Activated CD8-positive, alpha-beta memory T cell treated with anti-CD3 and anti-CD28 coated beads, Interleukin-2, amount 50 U/mL, for 1 hour (primary cell): ENCODE measurements around the gene TMEM163.
"Not testable (repeated sequence)": the region's sequence is repeated elsewhere in the genome, so short reads cannot be mapped to it uniquely, and the experiment has no call there.

ENCODE experiments used
- DNase-seq: peaks from one replicate; pipeline ENCODE4 v3.0.0-alpha.2; 2020; ENCODE audit errors: extremely low read depth

Gene TMEM163

DNA sequence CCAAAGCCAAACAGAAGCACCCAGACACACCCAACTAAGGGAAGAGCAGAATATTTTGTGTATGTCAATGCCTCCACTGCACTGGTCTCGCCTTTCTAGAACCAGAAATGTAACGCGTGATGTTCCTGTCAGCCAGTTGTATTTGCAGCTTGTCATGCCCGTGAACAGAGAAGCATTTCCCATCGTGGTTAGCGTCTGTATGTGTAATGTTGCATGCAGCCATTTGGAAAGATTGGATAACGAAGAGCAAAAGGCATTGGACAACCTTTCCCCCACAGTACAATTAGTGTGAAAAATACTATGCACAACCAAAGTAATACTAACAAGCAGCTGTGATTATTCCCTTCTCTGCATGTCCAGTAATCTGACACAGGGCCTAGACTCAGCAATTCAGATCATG is 140.5 kb downstream of the TMEM163 start:
- no peak for DNase-seq

GRCh38 chr2:134576478-134576877 is 142.3 kb downstream of the TMEM163 start:
- DNase-seq, result no peak

DNA sequence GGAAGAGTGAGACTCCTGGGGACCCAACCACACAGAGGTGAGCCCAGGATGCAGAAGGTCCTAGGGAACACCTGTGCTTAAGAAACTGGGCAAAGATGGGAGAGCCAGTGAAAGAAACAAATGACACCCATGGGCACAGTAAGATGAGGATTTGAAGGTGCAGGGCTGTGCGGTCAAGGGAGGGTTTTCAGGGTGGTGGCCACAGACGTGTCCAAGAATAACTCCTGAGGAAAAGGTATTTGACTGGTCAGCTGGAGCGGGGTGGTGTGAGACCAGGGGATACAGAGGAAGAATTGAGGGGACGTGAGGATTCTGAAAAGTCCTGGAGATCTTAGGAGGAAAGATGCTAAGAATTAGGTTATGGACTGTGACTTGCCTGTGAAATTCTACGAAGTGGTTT is 142.9 kb downstream of the TMEM163 start:
- no peak for DNase-seq

GRCh38 chr2:134574611-134575330 is 144.0 kb downstream of the TMEM163 start:
- DNase-seq, result no peak

- DNase-seq, result no peak
Observed at GRCh38 chr2:134573724-134574123, 145.1 kb downstream of the TMEM163 start.

- no peak for DNase-seq
Observed at GRCh38 chr2:134573085-134573370, 145.8 kb downstream of the TMEM163 start.

- DNase-seq, result no peak
Observed at GRCh38 chr2:134572314-134573084, 146.3 kb downstream of the TMEM163 start.

DNA sequence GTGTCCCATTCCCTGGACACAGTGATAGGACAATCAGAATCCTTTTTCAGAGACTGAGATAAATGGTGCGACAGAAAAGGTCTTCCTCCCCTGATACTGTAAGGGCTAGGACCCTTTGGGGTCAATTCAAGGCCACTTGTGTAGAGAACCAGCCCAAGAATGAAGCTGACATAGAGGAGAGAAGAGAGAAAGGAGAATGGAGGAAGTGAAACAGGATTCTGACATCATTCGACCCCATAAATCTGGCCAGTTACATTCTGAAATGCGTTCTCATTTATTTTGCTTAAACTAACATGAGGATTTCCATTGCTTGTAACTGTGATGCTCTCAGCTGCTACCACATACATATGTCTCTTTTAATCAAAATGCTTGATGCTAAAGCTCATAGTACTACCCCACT is 148.1 kb downstream of the TMEM163 start:
- no peak for DNase-seq

GRCh38 chr2:134568413-134568812 is 150.4 kb downstream of the TMEM163 start:
- DNase-seq, result no peak

DNA sequence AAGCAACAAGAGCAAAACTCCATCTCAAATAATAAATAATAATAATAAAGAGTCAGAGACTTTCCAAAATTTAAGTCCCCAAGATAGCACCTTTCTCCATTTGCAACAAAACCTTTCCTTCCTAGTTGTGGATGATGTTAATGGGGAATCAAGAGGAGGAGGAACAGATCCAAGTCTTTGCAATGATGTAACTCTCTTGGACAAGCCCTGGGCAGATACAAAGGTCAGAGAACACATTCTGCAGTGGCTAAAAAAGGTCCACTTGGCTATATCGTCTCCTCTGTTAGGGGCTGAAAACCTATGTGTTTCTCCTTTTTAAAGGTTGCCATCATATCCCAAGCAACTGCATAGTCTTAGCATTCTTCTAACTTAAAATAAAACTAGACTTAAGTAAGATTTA is 151.1 kb downstream of the TMEM163 start:
- DNase-seq, result no peak

DNA sequence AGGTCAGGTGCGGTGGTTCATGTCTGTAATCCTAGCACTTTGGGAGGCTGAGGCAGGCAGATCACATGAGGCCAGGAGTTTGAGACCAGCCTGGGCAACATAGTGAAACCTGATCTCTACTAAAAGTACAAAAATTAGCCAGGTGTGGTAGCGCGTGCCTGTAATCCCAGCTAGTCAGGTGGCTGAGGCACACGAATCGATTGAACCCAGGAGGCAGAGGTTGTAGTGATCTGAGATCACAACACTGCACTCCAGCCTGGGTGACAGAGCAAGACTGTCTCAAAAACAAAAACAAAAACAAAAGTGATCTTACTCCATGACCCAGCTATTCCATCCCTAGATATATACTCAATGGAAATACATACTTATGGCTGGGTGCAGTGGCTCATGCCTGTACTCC is 153.8 kb downstream of the TMEM163 start:
- not testable (repeated sequence) for DNase-seq

DNA sequence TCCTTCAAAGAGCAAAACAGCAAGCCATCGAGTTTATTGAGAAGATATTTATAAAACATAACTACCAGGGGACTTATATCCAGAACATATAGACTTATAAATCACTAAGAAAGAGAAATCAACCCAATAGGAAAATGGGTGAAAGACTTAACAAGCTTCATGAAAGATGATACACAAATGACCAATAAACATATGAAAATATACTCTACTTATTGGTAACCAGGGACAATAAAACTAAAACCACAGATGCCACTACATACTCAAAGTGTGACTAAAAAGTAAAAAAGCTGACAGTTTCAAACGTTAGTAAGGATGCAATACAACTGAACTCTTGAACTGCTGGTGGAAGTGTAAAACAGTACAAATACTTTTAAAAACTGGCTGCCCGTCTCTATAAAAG is 154.3 kb downstream of the TMEM163 start:
- DNase-seq, result no peak

GRCh38 chr2:134558208-134558830 is 160.5 kb downstream of the TMEM163 start:
- DNase-seq, result no peak

DNA sequence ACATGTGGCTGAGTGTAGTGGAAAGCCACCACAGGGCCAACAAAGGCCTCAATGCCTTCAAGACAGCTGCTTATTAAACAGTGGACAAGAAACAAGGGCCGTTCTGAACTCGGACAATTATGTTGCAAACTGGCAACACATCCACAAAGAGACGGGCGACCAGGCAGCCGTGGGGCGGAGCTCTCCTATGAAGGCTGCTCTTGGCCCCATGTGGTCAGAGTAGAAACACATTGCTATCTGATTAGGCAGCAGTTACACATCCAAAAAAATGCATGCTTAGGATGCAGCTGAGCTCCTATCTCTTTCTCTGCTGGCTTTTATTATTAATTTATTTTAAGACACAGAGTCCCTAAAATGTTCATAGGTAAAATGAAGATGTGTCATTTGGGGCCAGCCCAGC is 163.4 kb downstream of the TMEM163 start:
- DNase-seq, result no peak

- no peak for DNase-seq
Observed at GRCh38 chr2:134553657-134554056, 165.1 kb downstream of the TMEM163 start.

DNA sequence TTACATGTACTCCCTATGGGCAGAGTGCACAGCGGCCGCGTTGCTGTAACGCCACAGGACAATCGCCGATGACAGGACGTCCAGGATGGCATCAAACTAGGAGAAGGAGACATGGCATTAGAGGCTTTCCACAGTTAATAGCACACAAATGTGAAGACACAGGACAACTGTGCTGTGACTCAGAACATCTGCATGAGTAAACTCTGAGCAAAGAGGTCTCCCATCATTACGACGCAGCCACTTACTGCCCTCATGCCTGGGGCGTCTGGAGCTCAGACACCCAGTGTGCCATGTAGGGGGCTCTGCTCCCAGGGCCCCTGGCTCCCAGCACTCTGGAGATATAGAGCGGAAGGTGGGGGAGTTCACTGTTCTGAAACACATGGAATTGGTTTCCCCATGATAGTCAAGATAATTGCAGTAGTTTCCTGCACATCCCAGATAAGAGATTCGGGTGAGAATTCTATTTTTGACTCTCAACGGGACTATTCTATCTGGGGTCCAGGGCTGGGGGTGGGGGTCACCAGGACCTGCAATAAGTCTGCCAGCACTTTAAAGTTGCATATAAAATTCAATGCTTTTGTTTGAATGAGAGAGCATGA is 168.1 kb downstream of the TMEM163 start:
- DNase-seq, result no peak

DNA sequence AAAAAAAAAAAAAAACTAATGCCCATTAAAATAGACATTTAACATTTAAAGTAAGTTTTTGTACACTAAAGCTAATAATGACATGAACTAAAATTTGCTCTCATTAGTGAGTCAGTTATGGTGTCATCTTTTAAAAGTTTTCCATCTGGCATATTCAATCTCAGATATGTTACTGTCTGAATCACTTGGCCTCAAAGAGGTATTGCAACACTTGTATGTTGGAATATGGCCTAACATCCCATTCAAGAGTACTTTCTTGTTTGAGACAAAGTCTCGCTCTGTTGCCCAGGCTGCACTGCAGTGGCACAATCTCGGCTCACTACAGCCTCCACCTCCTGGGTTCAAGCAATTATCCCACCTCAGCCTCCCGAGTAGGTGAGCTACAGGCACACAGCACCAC is 169.7 kb downstream of the TMEM163 start:
- no peak for DNase-seq

GRCh38 chr2:134540990-134541389 is 177.8 kb downstream of the TMEM163 start:
- no peak for DNase-seq

GRCh38 chr2:134539981-134540380 is 178.8 kb downstream of the TMEM163 start:
- no peak for DNase-seq

GRCh38 chr2:134537702-134538101 is 181.1 kb downstream of the TMEM163 start:
- no peak for DNase-seq

DNA sequence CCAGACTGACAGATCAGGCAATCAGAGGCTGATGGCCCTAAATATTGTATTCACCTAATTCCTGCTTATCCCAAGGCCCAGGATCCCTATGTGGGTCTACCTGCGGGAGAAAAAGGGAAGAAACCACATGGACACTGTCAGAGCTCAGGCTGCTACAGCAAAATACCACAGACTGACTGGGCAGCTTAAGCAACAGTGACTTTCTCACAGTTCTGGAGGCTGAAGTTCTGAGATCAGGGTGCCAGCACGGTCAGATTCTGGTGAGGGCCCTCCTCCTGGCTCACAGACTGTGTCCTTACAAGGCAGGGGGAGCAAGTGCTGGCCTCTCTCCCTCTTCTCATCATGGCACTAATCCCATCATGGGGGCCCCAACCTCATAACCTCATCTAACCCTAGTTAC is 181.7 kb downstream of the TMEM163 start:
- no peak for DNase-seq

DNA sequence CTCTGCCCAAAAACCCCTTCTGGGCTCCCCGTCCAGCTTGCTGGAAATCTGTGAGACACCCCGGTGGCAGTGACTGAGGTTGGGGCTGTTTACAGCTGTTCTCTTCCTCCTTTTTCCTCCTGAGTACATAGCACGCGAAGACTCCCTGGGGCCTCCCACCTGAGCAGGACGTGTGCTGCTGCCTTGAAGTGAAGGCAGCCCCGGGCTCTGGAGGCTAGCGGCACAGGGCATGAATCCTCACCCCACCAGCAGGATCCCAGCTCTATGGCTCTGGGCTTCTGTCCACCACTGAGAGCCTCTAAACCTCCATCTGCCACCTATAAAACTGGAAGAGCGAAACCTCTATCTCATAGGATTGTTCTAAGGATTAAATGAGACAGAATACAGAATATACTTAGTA is 182.5 kb downstream of the TMEM163 start:
- DNase-seq, result no peak

DNA sequence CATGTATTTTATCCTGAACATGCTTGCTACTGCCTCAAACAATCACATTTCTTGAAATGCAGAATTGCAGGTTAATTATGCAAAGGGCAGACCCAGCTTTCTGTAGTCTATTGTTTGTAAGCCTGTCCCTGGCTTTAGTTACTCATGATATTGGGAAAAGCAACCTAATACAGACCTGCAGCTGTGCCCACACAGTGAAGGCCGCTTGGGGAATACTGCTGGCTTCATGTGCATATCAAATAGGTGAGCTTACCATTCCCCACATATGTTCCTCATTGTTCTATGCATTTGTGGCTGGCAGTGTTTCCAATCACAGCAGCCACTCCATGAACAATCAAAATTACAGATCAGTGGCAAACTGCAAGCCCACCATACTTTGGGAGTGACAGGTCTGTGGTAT is 186.3 kb downstream of the TMEM163 start:
- DNase-seq, result no peak
